HCT116 (cell line): Measurements from ENCODE around the gene LRBA.

Experiments used
- CBX3 ChIP-seq: IDR thresholded peaks from 2 replicates; pipeline ENCODE4 v1.6.1; 2012; ENCODE audit warnings: low read depth
- EZH2 ChIP-seq: fragments of 200-600 bp; sonication (generic); IDR thresholded peaks from 2 replicates; pipeline ENCODE4 v1.6.1; 2017; ENCODE audit warnings: antibody characterized with exemption, mixed run types
- EZH2phosphoT487 ChIP-seq: fragments of 200-600 bp; IDR thresholded peaks from 2 replicates; pipeline ENCODE4 v1.6.1; 2018; ENCODE audit warnings: antibody characterized with exemption, borderline replicate concordance
- MAX ChIP-seq: IDR thresholded peaks from 2 replicates; pipeline ENCODE4 v1.6.1; 2012
- TF ChIP-seq, protein P1 (sequence below), 3 experiments: fragments of 200-600 bp in 1 of 3; sonication (generic) in 1 of 3; IDR thresholded peaks in 2 of 3; conservative IDR thresholded peaks in 1 of 3; 2 replicates each; pipeline ENCODE4 v1.5.1; 2012 to 2017; ENCODE audit warnings: low read depth in 2 of 3, low read length in 2 of 3, antibody characterized with exemption in 1 of 3, borderline replicate concordance in 1 of 3, control low read depth in 1 of 3, mild to moderate bottlenecking in 1 of 3, mixed read lengths in 1 of 3, mixed run types in 1 of 3, moderate library complexity in 1 of 3; ENCODE audit not compliant: insufficient read depth in 1 of 3

DNA sequence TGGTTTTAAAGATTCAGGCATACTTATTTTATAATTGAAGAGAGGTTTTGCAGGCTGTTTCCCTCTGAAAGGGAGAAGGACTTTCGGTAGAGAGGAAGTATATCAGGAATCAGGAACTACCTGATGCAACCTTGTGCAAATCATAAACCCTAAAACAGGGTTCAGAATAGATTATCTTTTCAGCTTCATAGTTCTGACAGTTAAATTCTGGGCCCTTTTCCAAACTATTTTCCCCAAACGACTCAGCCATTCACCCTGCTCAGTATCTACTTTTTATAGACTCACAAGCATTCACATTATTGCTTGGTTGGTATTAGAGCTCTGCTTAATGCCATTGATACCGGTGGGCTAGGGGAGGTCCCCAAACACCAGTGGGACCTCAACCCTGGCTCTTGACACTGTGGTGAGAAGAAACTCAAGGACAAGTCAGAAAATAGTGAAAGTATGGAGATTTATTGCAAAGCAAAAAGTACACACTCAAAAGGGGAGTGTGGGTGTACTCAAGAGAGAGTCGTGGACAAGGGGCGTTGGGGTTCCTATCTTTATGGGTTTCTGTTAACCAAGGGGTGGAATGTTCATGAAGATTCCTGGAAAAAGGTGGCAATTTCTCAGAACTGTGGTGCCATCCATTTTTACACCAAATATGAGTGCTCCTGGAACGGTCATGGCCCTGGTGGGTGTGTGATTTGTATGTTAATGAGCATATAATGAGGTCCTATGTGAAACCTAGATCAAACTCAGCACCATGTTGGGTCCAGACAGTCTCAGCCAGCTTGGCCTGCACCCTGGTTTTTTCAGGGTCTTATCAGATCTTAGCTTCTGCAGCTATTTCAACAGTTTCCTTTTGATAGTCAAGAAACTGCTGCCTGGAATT lies 698.5 kb downstream of the LRBA start:
- TF ChIP-seq, protein P1, sequence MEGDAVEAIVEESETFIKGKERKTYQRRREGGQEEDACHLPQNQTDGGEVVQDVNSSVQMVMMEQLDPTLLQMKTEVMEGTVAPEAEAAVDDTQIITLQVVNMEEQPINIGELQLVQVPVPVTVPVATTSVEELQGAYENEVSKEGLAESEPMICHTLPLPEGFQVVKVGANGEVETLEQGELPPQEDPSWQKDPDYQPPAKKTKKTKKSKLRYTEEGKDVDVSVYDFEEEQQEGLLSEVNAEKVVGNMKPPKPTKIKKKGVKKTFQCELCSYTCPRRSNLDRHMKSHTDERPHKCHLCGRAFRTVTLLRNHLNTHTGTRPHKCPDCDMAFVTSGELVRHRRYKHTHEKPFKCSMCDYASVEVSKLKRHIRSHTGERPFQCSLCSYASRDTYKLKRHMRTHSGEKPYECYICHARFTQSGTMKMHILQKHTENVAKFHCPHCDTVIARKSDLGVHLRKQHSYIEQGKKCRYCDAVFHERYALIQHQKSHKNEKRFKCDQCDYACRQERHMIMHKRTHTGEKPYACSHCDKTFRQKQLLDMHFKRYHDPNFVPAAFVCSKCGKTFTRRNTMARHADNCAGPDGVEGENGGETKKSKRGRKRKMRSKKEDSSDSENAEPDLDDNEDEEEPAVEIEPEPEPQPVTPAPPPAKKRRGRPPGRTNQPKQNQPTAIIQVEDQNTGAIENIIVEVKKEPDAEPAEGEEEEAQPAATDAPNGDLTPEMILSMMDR (IDR thresholded peaks at IDR 0.05 in 2 of 3, conservative IDR thresholded peaks at IDR 0.05 in 1 of 3; ENCODE audit: borderline replicate concordance in 1 of 3, insufficient read depth in 1 of 3, low read depth in 2 of 3, low read length in 2 of 3) = no peak
- TF ChIP-seq EZH2phosphoT487 = no peak
- TF ChIP-seq MAX = no peak
- no peak for TF ChIP-seq CBX3
- TF ChIP-seq EZH2 = no peak
